Endodermal cell (in vitro differentiated cells): ENCODE data around the gene NAP1L1. TPM values are rescaled to one million over a fixed set of nuclear protein-coding genes. Genes with fewer than 3 reads are reported as not detected.

Experiments
- DNase-seq: peaks from one replicate; pipeline ENCODE4 v3.0.0-alpha.2; 2017
- H3K27ac ChIP-seq: 2 replicates; pipeline ENCODE4 v1.5.1; 2013; ENCODE audit warnings: mild to moderate bottlenecking, low read depth, low read length, moderate library complexity
- H3K27me3 ChIP-seq: 2 replicates; pipeline ENCODE4 v1.6.1; 2013; ENCODE audit warnings: mild to moderate bottlenecking, low read length, moderate library complexity; ENCODE audit not compliant: insufficient read depth, control insufficient read depth, poor library complexity, severe bottlenecking
- H3K36me3 ChIP-seq: 2 replicates; pipeline ENCODE4 v1.7.0; 2013; ENCODE audit warnings: mild to moderate bottlenecking, low read length, moderate library complexity; ENCODE audit not compliant: control insufficient read depth, insufficient read depth
- H3K4me1 ChIP-seq: one replicate; pipeline ENCODE4 v1.7.0; 2013; ENCODE audit warnings: low read length; ENCODE audit not compliant: control insufficient read depth, insufficient read depth
- H3K4me3 ChIP-seq: 2 replicates; pipeline ENCODE4 v1.5.1; 2013; ENCODE audit warnings: mild to moderate bottlenecking, low read length, moderate library complexity
- H3K9ac ChIP-seq: 2 replicates; pipeline ENCODE4 v1.6.1; 2013; ENCODE audit warnings: mild to moderate bottlenecking, low read length, moderate library complexity; ENCODE audit not compliant: poor library complexity, severe bottlenecking; ENCODE audit errors: extremely low read depth
- H3K9me3 ChIP-seq: 2 replicates; pipeline ENCODE4 v1.6.1; 2013; ENCODE audit warnings: mild to moderate bottlenecking, low read length, moderate library complexity; ENCODE audit not compliant: control insufficient read depth
- H3K27ac Mint-ChIP-seq: 2 replicates; pipeline ENCODE4 v1.8.0; 2020; ENCODE audit warnings: mixed read lengths
- H3K27me3 Mint-ChIP-seq: 2 replicates; pipeline ENCODE4 v1.8.0; 2021; ENCODE audit warnings: mild to moderate bottlenecking, mixed read lengths; ENCODE audit not compliant: insufficient read depth
- H3K36me3 Mint-ChIP-seq: 2 replicates; pipeline ENCODE4 v1.8.0; 2020; ENCODE audit warnings: low read depth, mixed read lengths
- H3K4me1 Mint-ChIP-seq: 2 replicates; pipeline ENCODE4 v1.8.0; 2020; ENCODE audit warnings: mixed read lengths
- H3K4me3 Mint-ChIP-seq: 2 replicates; pipeline ENCODE4 v1.8.0; 2020; ENCODE audit warnings: mild to moderate bottlenecking, moderate library complexity, mixed read lengths
- H3K9me3 Mint-ChIP-seq: 2 replicates; pipeline ENCODE4 v1.8.0; 2020; ENCODE audit warnings: mild to moderate bottlenecking, mixed read lengths
- WGBS, 2 experiments: methylation state at CpG; one replicate each; pipeline versions ENCODE4 v1.1.5 to v1.1.7; 2013; ENCODE audit warnings: missing lambda C conversion rate in 2 of 2, mixed read lengths in 1 of 2; ENCODE audit not compliant: insufficient coverage in 1 of 2, insufficient read length in 1 of 2; 5-methylcytosine and 5-hydroxymethylcytosine counted together
- total RNA-seq, 2 donors: library from RNA; stranded (reverse); fragmentation: NEBNext Ultra II Directional in 1 of 2; extraction: Animal tissue kit (Norgen Biotek cat#: 25700) in 1 of 2; gene quantifications; 2 replicates in 1 of 2; 3 replicates in 1 of 2; pipeline ENCODE4 v1.2.1, GENCODE V29; 2021
- TF ChIP-seq, protein P1 (sequence below): fragments of 200-600 bp; sonication (generic); conservative IDR thresholded peaks from 2 replicates; pipeline ENCODE4 v1.5.0; 2021; ENCODE audit warnings: antibody characterized with exemption, mild to moderate bottlenecking

Gene NAP1L1
- total RNA-seq, 2 donors from 2014 or later = 711 to 829 TPM

DNA sequence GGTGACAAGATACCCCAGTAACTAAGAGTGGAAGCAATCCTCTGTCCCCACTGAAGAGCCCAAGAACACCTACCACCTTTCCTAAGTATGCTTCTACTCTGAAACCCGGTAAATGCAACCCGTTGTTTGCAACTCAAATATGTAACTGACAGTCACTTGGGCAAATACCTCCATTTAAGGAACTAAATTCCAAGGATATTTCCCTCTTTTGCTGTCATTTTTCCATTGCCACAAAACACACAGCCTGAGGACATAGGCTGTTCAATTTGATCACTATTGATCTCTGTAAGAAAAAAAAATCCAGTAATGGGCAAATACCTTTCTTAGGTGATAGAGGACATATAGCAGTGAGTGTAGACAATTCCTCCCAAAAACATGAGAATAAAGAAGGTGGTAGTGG, 46.3 kb downstream of the NAP1L1 start:
- H3K36me3 Mint-ChIP-seq = peaks cover 2% of the 10 kb centered on the region
- H3K27ac Mint-ChIP-seq = peak overlapping the region; percentile 36

DNA sequence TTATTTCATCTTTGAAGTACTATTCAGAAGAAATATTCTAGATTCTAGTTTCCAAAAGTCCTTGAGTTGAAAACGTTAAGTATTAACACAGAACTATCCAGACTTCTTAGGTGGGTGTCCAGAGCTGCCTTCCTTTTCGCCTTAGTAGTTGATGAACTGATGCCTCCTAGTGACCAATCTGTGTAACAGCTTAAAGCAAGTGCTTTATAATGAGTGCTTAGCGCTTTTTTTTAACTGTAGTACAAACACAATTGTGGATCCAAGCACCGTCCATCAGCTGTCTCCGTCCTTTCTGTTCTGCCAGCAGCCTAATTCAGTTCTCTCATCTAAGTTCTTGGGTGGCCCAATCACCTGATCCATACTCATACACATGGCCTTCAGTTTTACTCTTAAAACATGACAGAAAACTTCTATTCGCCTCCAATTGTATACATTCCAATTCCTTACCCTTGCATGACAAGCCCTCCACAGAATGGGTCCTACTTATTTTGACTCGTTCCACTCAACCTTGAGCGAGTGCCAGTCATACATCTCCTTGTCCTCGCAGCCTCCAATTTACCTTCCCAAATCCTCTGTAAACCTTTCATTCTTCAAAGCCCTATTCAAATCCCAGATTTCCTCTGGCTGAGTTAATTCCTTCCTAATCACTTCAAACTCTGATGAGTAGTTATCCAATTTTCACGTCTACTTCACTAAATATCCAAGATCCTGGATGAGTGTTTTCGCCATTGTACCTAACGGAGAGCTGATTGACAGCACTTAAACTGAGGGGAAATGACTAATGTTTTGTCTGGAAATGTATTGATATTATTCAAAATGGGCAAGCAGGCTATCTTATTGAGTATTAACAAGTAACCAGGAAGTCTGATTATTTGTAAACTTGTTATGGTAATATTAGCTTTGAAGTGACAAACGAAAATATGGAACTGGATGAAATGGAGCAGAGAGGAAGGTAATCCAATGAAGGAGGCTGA, 47.1 kb downstream of the NAP1L1 start:
- no peak overlapping the region for H3K9ac ChIP-seq
- peak; percentile 73 for DNase-seq
- peaks cover 50% of the 10 kb centered on the region for H3K4me1 Mint-ChIP-seq

More for the DNA sequence above, 46.3 kb downstream of the NAP1L1 start:
- H3K4me1 Mint-ChIP-seq = peaks cover 44% of the 10 kb centered on the region
- no peaks in the 10 kb centered on the region for H3K9me3 Mint-ChIP-seq
- DNase-seq = no peak
- 63 to 68% methylated on average over 2 of the region's 2 CpGs for WGBS, 2 experiments
- no peak overlapping the region for H3K4me3 Mint-ChIP-seq
- Histone ChIP-seq H3K9ac (no peak overlapping the region), H3K9me3 (no peaks in the 10 kb centered on the region), H3K36me3 (peaks cover 8% of the 10 kb centered on the region), H3K4me3 (no peak overlapping the region), H3K27me3 (no peaks in the 10 kb centered on the region), H3K27ac (no peak overlapping the region), H3K4me1 (peaks cover 4% of the 10 kb centered on the region)
- TF ChIP-seq, protein P1, sequence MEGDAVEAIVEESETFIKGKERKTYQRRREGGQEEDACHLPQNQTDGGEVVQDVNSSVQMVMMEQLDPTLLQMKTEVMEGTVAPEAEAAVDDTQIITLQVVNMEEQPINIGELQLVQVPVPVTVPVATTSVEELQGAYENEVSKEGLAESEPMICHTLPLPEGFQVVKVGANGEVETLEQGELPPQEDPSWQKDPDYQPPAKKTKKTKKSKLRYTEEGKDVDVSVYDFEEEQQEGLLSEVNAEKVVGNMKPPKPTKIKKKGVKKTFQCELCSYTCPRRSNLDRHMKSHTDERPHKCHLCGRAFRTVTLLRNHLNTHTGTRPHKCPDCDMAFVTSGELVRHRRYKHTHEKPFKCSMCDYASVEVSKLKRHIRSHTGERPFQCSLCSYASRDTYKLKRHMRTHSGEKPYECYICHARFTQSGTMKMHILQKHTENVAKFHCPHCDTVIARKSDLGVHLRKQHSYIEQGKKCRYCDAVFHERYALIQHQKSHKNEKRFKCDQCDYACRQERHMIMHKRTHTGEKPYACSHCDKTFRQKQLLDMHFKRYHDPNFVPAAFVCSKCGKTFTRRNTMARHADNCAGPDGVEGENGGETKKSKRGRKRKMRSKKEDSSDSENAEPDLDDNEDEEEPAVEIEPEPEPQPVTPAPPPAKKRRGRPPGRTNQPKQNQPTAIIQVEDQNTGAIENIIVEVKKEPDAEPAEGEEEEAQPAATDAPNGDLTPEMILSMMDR = no peak
- no peaks in the 10 kb centered on the region for H3K27me3 Mint-ChIP-seq

DNA sequence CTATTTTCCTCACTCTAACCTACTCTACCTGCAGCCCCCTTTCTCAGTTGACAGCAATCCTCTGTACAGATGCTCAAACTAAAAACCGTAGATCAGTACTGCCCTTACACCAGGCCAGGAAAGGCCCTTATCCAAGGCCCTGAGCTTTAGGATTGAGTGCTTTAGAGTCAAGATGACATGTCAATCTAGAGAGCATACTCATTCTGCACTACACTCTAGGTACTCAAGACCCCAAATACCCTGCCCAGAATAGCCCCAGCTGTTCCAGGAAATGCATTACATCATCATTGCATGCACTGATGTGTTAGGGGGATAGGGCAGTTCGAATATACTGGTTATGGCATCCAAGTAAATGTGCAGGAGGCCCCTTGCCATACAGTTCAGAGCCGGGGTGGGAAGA, 49.4 kb downstream of the NAP1L1 start:
- H3K27me3 Mint-ChIP-seq = no peaks in the 10 kb centered on the region
- H3K4me3 Mint-ChIP-seq = no peak overlapping the region
- peaks cover 4% of the 10 kb centered on the region for H3K4me1 ChIP-seq
- no peak for DNase-seq
- H3K4me1 Mint-ChIP-seq = peaks cover 45% of the 10 kb centered on the region
- H3K36me3 Mint-ChIP-seq = no peaks in the 10 kb centered on the region
- H3K9me3 Mint-ChIP-seq = no peaks in the 10 kb centered on the region
- TF ChIP-seq, protein P1 = no peak
- H3K27me3 ChIP-seq = no peaks in the 10 kb centered on the region
- no peak overlapping the region for H3K27ac Mint-ChIP-seq
- H3K4me3 ChIP-seq = no peak overlapping the region
- H3K9me3 ChIP-seq = no peaks in the 10 kb centered on the region
- H3K27ac ChIP-seq = no peak overlapping the region
- no peak overlapping the region for H3K9ac ChIP-seq
- 83 to 97% methylated on average over 2 to 3 of the region's 3 CpGs for whole genome bisulfite sequencing, 2 experiments
- no peaks in the 10 kb centered on the region for H3K36me3 ChIP-seq

More for the DNA sequence above, 47.1 kb downstream of the NAP1L1 start:
- Mint-ChIP-seq H3K27ac (peak overlapping the region; percentile 78), H3K9me3 (no peaks in the 10 kb centered on the region), H3K36me3 (no peaks in the 10 kb centered on the region), H3K27me3 (no peaks in the 10 kb centered on the region), H3K4me3 (peak overlapping the region; percentile 17)
- H3K27ac ChIP-seq = no peak overlapping the region
- H3K4me3 ChIP-seq = peak overlapping the region; percentile 26
- TF ChIP-seq, protein P1 = peak; percentile 91
- H3K27me3 ChIP-seq = no peaks in the 10 kb centered on the region
- 42 to 57% methylated on average over 10 to 13 of the region's 13 CpGs for WGBS, 2 experiments
- H3K36me3 ChIP-seq = no peaks in the 10 kb centered on the region
- peaks cover 4% of the 10 kb centered on the region for H3K4me1 ChIP-seq
- H3K9me3 ChIP-seq = no peaks in the 10 kb centered on the region
